Cerebellar cortex (tissue), 1 donor: ENCODE results near the gene CEP164.

Experiments
- DNase-seq: peaks from one replicate; pipeline ENCODE4 v3.0.0-alpha.2; 2015; ENCODE audit warnings: low spot score

Gene CEP164

GRCh38 chr11:117366248-117366647 is 38.6 kb downstream of the CEP164 start:
- DNase-seq: peak; percentile 89

- peak; percentile 46 for DNase-seq
Observed at GRCh38 chr11:117366875-117367274, 39.2 kb downstream of the CEP164 start.

- no peak for DNase-seq
Observed at GRCh38 chr11:117369534-117369933, 41.9 kb downstream of the CEP164 start.

DNA sequence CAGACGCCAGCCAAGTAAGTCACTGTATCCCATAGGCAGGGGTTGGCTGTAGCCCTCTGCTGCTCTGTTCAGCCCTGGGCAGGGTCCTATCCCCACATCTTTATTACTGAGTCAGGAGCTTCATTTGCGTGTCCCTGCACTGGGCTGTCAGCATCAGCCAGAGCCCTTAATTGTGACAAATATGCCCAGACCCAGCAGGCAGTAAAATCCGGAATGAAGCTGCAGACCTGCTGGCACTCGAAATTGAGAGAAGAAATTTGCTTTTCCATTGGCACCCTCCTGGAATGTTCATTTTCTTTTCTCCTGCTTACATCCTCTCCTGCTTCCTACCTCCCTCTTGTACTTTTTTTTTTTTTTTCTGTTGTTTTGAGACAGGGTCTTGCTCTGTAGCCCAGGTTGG is 43.8 kb downstream of the CEP164 start:
- peak; percentile 57 for DNase-seq

GRCh38 chr11:117374316-117375055 is 46.8 kb downstream of the CEP164 start:
- DNase-seq: no peak

- DNase-seq: peak; percentile 69
Observed at GRCh38 chr11:117375960-117376359, 48.3 kb downstream of the CEP164 start.

- DNase-seq: peak; percentile 89
Observed at GRCh38 chr11:117376517-117376916, 48.9 kb downstream of the CEP164 start.

DNA sequence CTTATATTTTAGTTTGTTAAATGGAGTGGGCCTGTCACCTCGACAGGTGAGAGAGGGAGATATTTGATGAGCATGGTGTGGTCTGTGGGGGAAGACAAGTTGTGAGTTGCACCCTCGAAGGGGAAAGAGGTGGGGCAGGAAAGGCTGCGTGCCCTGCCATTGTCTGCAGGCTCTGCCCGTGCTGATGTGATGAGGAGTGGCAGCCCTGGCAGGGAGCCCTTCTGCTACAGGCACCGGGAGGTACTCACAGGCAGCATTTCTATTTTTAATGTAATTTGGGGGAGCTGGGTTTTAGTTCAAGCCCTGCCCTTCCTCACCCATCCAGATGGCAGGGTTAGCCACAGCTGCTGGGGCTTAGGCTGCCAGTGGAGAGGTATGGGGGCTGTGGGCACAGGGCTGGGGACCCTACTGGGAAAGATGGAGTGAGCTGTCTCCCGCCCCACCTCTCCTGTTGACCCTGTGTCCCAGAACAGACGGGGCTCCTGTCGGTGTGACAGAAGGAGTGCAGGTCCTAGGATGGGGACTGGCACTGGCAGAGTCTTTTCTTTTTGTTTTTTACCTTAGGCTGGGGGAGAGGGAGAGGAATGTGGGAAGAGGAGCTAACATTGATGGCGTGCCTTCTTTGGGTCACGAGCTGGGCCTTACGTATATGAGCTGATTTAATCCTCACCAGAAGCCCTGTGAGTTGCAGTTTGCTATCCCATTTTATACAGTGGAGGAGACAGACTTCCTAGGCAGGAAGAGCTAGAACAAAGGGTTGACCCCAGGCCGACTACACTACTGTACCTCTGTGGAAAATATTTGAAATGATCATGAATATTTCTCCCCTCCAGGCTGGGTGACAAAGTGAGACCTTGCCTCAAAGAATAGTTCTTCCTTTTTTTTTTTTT is 51.6 kb downstream of the CEP164 start:
- peak; percentile 94 for DNase-seq

GRCh38 chr11:117380676-117381075 is 53.0 kb downstream of the CEP164 start:
- DNase-seq: no peak

DNA sequence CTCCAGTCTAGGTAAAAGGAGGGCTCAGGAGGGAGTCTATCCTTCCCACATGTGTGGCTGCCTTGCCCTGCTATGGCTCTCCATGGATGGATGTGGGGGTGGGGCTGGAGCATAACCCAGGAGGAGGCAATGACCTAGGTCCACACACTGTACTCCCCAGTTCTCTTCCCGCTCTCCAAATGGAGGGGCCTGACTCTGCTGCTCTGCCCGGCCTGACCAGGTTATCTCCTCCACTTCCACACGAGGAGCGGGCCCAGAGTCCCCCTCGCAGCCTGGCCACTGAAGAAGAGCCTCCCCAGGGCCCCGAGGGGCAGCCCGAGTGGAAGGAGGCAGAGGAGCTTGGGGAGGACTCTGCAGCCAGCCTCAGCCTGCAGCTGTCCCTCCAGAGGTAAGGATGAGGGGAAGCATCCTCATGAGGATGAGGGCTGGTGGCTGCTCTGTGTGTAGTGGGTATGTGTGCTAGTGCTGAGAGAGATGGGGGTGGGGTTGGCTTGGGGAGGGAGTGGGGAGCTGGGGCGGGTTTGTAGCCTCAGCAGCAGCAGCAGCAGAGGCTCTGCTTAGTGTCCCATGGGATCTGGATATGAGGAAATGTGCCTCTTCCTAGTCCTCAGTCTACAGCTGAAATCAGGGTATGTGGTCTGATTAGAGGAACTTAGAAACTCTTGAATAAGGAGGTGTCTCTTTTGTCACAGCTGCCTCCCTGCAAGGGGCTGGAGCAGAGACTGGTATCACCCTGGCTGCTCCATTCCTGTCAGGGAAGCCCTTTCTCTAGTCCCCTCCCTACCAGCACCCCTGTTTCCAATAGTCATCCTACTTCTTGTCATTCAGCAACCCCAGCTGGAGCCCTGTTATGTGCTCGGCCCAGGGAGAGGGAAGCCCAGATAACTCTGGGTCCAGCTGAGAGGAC is 54.1 kb downstream of the CEP164 start:
- no peak for DNase-seq

DNA sequence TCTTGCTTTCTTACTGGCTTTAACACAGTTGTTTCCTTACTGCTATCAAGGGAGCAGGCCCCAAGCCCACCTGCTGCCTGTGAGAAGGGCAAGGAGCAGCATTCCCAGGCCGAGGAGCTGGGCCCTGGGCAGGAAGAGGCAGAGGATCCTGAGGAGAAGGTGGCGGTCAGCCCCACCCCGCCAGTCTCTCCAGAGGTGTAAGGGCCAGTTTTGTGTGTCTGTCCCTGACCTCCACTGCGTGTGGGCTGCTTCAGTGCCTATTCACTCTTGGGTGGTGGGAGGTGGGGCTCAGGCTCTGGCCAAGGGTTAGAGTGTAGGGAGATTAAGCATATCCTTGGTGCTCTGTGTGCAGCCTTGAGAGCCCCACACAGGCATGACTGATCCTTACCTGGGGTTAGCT is 55.1 kb downstream of the CEP164 start:
- no peak for DNase-seq

DNA sequence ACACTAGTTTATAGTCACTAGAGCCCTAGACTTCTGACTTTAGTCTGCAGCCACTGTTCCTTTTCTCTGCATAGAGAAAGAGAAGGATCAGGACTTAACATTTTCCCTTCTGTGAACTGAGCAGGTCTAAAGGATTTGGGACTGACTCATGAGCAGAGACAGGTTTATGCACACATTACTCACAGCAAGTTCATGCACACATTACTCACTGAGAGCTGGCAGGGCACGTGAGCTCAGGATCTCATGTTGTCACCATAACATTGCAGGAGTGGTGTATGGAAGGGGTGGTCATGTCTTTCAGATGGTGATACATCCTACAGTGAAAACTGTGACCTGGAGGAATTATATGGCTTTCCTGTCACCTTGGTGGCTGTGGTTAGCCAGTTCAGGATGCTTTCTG is 56.4 kb downstream of the CEP164 start:
- no peak for DNase-seq

- no peak for DNase-seq
Observed at GRCh38 chr11:117385471-117385870, 57.8 kb downstream of the CEP164 start.

GRCh38 chr11:117385906-117386305 is 58.3 kb downstream of the CEP164 start:
- peak; percentile 55 for DNase-seq

DNA sequence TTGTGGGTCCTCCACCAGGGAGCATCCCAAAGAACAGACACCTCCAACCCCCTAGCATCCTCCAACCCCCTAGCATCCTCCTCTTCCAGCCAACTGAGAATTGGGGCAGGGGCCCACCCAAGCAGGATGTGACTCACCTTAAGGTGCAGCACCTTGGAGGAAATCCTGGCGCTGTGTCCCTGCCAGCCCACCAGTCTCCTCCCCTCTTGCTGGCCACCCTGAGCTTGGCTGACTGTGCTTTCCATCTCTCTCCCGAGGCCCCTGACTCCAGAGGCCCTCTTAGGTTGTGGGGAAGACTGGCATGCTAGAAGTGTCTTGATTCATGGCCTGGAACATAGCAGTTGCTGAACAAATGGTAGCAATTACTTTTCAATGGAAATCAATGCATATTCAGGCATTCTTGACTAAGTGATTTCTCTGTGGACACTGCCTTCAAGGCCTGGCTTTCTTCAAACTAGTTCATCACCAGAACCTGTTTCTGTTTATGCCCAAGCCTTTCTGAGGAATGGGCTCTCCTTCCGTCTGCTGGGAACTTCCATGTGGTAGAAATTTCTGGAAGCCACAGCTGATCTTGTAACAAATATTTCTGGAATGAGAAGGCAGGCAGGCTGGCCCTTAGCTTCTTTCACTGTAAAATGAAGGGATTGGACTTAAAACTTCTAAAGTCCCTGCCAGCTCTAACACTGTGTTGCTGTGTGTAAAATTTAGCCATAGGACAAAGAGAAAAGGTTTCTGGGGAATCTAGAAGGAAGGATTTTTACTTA is 60.5 kb downstream of the CEP164 start:
- DNase-seq: no peak

DNA sequence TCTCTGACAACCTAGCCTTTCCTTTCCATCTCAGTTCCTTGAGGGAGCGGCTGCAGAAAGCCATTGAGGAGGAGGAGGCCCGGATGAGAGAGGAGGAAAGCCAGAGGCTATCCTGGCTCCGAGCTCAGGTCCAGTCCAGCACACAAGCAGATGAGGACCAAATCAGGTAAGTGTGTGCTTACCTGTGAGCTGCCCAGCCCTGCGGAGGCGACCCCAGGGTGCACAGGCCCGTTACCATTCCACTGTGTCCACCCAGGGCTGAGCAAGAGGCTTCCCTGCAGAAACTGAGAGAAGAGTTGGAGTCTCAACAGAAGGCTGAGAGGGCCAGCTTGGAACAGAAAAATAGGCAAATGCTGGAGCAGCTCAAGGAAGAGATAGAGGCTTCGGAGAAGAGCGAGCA is 63.1 kb downstream of the CEP164 start:
- no peak for DNase-seq

GRCh38 chr11:117391181-117391580 is 63.5 kb downstream of the CEP164 start:
- DNase-seq: no peak

DNA sequence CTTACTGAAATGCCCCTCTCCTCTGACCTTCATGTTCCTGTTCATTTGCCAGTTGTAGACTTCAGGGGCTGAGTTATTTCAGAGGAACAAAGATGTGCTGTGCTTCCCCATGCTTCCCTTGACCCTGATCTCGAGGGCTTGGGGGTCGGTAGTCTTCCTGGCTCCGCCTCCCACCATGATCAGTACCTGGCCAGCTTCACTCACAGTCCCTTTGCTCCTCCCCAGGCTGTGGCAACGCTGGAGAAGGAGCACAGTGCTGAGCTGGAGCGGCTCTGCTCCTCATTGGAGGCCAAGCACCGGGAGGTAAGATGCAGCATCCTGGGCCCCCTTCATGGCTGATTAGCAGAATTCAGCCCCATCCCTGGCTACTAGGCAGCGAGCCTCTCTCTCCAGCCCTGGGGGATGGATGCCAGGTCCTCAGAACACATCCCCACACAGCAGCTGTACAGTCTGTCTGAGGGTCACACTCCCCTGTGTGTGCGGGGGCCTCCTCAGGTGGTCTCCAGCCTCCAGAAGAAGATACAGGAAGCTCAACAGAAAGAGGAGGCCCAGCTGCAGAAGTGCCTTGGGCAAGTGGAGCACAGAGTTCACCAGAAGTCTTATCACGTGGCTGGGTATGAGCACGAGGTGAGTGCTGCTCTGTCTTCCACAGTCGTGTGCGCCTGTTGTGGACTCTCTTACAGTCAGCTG is 64.5 kb downstream of the CEP164 start:
- DNase-seq: no peak

DNA sequence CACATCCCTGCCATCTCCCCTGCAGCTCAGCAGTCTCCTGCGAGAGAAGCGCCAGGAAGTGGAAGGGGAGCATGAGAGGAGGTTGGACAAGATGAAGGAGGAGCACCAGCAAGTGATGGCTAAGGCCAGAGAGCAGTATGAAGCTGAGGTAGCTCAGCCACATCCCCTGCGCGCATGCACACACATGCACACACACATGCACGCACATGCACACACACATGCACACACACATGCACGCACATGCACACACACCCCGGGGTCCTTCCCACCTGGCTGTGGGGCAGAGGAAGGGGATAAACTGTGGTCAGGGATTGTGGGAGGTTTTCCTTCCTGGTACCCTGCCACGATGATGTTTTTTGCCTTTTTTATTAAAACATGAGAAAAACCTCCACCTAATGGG is 65.3 kb downstream of the CEP164 start:
- DNase-seq: no peak

DNA sequence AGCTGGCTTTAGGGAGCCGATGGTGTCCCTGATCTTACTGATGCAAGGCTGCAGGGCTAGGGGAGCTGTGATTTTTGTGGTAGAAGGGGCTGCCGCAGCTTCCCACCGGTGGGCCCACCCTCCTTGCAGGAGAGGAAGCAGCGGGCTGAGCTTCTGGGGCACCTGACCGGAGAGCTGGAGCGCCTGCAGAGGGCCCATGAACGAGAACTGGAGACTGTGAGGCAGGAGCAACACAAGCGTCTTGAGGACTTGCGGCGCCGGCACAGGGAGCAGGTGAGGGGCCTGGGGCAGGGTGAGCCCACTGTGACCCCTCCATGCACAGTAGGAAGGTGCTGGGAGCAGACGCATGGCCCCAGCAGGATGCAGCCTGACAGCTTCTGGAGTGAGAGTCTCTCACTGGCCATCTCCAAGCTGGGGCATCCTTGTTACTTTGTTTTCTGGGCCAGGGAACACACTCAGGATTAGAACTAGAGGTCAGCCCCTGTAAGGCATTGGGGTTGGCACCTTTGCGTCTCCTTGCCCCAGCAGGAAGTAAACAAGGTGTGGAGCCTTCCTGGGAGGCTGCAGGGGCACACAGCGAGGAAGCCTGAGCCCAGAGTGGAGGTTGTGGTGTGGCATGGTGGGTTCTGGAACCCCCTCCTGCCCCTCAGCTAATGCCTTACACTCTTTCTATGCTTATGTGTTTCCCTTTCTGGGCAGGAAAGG is 66.7 kb downstream of the CEP164 start:
- no peak for DNase-seq
